IPS-11a (cell line): ENCODE results near the gene MYADM.
"Not testable (repeated sequence)": the region's sequence is repeated elsewhere in the genome, so short reads cannot be mapped to it uniquely, and the experiment has no call there.

ENCODE experiments used
- H3K4me3 ChIP-seq: one replicate; pipeline ENCODE4 v1.5.1; 2013; ENCODE audit warnings: low read depth, low read length, control low read depth

MYADM gene, protein sequence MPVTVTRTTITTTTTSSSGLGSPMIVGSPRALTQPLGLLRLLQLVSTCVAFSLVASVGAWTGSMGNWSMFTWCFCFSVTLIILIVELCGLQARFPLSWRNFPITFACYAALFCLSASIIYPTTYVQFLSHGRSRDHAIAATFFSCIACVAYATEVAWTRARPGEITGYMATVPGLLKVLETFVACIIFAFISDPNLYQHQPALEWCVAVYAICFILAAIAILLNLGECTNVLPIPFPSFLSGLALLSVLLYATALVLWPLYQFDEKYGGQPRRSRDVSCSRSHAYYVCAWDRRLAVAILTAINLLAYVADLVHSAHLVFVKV

DNA sequence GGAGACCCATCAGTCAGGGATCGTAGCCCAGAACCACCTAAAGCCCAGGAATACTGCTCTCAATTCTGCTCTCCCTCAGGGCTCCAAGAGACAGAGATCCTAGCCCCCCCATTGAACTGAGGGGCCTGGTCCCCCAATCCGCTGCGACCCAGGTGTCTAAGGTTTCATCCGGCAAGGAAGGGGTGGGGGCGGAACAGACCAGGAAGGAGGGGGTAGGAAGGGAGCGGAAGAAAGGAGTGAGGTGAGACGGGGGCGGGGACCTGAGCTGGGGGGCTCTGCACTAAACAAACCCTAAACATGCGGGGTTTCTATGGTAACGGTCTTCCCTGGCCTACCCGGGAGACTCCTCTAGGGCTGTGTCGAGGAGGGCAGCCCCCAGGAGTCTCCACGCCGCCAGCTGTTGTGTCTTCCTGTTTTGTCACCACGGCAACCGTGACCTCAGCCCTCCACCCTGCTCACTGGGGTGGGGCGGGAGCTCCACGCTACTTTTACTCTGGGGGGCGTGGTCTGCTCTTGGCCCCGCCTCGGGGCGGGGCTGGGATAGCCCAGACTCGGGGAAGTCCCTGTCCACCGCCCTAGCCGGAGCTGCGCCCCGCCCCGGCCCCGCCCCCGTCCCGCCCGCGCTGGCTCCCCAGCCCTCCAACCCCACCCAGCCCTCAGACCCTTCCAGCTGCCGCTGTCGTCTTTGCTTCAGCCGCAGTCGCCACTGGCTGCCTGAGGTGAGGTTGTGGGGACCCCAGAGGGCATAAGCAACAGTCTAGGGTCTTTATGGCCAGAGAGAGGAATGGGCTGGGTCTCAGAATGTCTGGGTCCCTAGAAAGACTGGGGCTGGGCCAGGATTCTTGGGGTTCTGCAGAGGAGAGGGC, at the start of gene MYADM:
Gene MYADM, plus strand, starts transcription at position 659 of the 866 bp plus-strand sequence. CDS start 5,647 bp downstream, outside the sequence.
- peak within 1 kb of the TSS; percentile 94 for H3K4me3 ChIP-seq

DNA sequence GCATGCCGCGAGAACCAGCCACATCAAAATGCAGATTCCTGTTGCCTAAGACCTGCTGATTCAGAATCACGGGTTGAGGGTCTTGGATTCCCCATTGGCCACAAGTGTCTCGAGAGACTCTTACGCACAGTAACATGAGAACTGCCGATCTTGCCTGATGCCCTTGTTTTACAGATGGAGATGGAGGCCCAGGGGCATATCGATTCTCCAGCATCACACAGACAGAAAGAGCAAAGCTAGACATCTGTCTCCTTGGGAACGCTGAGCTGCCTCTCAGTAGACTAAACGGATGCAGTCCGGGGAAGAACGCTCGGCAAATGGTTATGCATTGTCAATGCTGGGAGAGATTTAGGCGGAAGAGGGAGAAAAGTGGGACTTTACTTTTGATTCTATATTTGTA, 48.9 kb upstream of the MYADM start:
- no peak overlapping the region for H3K4me3 ChIP-seq

DNA sequence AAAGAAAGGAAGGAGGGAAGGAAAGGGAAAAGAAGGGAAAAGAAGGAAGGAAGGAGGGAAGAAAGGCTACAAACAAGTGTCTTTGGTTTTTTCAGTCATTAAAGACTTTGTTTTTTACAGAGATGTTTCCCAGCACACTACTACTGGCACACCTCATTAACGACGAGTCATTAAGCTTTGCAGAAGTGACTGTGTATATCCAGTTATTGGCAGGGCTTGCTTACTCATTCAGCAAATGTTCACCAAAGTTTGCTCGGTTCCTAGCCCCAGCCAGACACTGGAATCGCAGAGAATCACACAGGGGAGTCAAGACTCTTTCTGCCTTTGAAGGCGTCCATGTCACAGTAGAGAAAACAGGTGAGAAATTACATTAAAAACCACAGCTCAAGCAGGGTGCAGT, 47.8 kb upstream of the MYADM start:
- H3K4me3 ChIP-seq, result no peak overlapping the region

DNA sequence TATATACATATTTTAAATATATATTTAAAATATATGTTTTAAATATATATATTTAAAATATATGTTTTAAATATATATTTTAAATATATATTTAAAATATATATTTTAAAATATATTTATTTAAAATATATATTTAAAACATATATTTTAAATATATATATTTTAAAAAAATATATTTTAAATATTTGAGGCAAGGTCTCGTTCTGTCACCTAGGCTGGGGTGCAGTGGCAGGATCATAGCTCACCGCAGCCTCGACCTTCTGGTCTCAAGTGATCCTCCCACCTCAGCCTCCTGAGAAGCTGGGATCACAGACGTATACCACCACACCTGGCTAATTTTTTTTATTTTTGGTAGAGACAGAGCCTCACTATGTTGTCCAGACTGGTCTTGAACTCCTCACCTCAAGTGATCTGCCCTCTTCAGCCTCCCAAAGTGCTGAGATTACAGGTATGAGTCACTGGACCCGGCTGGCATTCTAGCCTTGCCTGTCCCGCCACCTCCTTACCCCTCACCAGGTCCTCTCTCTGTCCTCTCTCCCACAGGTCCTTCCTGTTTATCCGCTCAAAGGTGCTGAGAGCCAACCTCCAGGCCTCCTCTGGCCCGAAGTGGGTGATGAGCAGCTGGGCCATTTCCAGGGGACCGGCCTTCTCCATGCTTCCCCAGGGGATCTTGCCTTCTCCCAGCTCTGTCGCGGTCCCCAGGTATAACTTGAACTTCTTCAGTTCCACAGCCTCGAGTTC, 44.1 kb upstream of the MYADM start:
- no peak overlapping the region for H3K4me3 ChIP-seq

- H3K4me3 ChIP-seq, result no peak within 1 kb of the TSS
Measured at GRCh38 chr19:53824134-53824611, 43.5 kb upstream of the MYADM start, which contains the start of gene NLRP12. Gene NLRP12, minus strand, starts transcription at chr19:53824314. Its CDS starts 140 bp downstream, at chr19:53824174.

DNA sequence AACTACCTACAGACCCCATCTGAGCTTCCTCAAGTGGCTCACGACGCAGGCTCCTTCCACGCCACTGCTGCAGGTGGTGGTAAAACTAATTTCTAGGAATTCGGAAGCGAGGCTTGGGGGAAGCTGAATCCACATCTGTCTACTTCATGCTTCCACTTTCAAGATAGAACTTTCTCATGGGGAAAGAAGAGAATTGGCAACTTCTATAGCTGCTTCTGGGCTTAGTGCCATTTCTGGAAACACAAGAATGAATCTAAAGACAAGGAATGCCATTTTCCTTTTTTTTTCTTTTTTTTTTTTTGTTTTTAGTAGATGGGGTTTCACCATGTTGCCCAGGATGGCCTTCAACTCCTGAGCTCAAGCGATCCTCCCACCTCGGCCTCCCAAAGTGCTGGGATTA, 40.8 kb upstream of the MYADM start:
- no peak overlapping the region for H3K4me3 ChIP-seq

GRCh38 chr19:53828531-53828930, 39.2 kb upstream of the MYADM start:
- no peak overlapping the region for H3K4me3 ChIP-seq

DNA sequence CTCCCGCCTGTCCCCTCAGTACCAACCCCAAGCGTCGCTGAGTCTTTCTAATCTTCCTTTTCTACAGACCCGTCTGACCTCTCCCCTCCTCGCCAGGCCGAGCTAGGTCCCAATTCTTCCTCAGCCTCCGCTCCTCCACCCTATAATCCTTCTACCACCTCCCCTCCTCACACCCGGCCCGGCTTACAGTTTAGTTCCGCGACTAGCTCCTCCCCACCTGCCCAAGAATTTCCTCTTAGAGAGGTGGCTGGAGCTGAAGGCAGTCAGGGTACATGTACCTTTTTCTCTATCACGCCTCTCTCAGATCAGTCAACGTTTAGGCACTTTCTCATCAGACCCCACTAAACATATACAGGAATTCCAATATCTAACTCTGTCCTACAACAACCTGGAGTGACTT, 34.8 kb upstream of the MYADM start:
- peak overlapping the region; percentile 36 for H3K4me3 ChIP-seq

DNA sequence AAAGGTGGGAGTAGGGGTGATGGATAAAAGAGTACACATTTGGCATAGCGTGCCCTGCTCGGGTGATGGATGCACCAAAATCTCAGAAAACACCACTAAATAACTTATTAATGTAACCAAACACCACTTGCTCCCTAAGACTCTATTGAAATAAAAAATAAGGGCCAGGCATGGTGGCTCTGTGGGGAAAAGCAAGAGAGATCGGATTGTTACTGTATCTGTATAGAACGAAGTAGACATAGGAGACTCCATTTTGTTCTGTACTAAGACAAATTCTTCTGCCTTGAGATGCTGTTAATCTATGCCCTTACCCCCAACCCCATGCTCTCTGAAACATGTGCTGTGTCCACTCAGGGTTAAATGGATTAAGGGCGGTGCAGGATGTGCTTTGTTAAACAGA, 29.2 kb upstream of the MYADM start:
- H3K4me3 ChIP-seq, result not testable (repeated sequence)

- not testable (repeated sequence) for H3K4me3 ChIP-seq
Measured at GRCh38 chr19:53840241-53840640, 27.4 kb upstream of the MYADM start.

DNA sequence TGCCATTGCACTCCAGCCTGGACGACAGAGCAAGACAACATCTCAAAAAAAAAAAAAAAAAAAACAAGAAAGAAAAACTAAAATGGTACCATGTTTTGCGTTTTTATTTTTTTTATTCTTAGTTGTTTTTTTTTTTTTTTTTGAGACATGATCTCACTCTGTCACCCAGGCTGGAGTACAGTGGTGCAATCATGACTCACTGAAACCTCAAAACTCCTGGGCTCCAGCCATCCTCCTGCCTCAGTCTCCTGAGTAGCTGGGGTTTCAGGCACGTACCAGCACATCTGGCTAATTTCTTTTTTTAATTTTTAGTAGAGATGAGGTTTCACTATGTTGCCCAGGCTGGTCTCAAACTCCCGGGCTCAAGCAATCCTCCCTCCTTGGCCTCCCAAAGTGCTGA, 26.8 kb upstream of the MYADM start:
- not testable (repeated sequence) for H3K4me3 ChIP-seq

- no peak overlapping the region for H3K4me3 ChIP-seq
Measured at GRCh38 chr19:53844849-53845246, 22.8 kb upstream of the MYADM start.

DNA sequence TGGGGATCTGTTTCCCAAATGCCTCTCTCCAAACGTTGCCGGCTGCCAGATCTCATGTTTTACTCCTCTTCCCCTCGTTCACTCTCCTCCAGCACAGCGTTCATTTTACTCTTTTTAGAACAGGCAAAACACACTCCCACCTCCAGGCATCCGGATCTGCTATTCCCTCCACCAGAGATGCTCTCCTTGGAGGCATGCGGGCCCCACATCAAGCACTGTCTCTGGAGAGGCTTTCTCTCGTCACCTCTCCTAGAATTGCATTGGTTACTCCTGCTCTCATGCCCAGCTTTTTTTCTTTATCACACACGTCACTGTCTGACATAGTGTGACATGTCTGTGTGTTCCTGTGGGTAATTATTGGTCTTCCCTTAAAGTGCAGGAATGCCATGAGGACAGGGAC, 20.1 kb upstream of the MYADM start:
- H3K4me3 ChIP-seq, result no peak overlapping the region

- H3K4me3 ChIP-seq, result no peak overlapping the region
Measured at GRCh38 chr19:53849237-53849676, 18.4 kb upstream of the MYADM start.

DNA sequence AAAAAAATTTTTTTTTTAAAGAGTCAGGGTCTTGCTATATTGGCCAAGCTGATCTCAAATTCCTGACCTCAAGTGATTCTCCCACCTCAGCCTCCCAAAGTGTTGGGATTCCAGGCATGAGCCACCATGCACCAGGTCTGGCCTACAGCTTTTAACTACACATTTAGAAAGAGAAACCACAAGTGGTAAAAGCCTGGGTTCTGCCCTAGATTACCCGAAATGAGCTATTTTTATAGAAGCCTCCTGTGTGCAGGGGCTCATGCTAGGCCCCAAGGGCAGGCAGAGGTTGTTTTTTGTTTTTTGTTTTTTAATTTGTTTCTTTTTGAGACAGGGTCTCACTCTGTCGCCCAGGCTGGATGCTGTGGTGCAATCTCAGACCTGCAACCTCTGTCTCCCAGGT, 14.0 kb upstream of the MYADM start:
- H3K4me3 ChIP-seq, result no peak overlapping the region

DNA sequence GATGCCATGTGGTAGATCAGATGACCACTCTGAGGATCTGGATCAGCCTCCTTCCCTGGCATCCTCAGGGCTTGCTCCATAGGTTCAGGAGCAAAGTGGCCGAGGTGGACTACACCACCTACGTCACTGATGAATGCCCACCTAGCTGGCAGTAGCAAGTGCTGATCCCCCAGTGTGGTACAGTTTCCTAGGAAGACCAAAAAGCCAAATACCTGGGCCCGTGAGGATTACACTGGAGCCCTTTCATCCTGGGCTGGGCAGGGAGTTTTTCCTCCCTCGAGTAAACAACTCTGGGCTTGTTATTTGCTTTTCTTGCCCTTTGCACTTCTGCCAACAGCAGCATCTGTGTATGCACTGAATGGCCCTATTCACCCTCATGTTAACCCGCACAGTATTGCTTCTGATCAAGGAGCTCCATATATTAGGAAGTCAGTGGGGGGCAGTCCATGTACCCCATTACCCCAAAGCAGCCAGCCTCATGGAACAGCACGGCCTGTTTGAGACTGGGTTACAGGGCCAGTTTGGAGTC, 3.3 kb upstream of the MYADM start:
- H3K4me3 ChIP-seq, result no peak overlapping the region

- peak overlapping the region; percentile 46 for H3K4me3 ChIP-seq
Measured at GRCh38 chr19:53865523-53865917, 2.2 kb upstream of the MYADM start.

GRCh38 chr19:53865918-53866864, 1.5 kb upstream of the MYADM start:
- H3K4me3 ChIP-seq, result peak overlapping the region; percentile 46

DNA sequence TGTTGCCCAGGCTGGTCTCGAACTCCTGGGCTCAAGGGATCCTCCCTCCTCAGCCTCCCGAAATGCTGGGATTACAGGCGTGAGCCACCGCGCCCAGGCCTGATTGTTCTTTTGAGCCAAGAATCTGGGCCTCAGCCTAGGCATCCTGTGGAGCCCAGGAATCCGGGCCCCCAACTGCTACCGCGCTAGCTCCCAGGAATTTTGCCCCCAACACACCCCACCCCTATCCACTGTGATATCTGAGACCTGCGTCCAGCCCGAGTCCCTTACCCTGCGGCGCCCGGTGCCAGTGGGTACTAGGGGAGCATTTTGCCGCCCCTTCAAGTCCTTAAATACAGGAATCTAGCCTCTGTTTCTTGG, 838 bp upstream of the MYADM start:
- peak overlapping the region; percentile 46 for H3K4me3 ChIP-seq
